NCI-H146 treated with DMSO at 0.1 percent for 48 hours (cell line): Measurements from ENCODE around the gene EXOSC3.
"Not testable (repeated sequence)": the region's sequence is repeated elsewhere in the genome, so short reads cannot be mapped to it uniquely, and the experiment has no call there.

Experiments used
- DNase-seq: peaks from one replicate; lab custom pipeline; 2025; ENCODE audit not compliant: unreplicated experiment; lab: John Stamatoyannopoulos, UW

Gene EXOSC3

GRCh38 chr9:37776328-37776727 lies 8.5 kb downstream of the EXOSC3 start:
- no peak for DNase-seq

GRCh38 chr9:37775216-37775919 lies 9.5 kb downstream of the EXOSC3 start:
- DNase-seq = no peak

DNA sequence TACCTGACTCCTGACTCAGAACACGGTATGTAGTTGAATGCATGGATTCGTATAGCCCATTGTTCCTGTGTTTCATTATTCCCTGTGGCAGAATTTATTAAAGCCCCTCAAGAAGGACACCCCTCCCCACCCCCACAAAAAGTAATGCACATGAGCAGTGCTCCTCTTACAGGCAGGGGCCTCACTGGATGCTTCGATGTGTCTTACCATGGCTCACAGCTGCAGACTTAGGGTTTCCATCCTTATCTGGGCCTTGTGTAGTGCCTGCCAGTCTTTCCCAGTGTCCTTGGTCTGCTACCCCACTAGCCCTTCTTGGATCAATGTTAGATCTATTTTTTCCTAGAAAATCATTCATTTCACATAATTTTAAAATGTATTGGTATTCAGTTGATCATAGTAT lies 14.9 kb downstream of the EXOSC3 start:
- DNase-seq = no peak

DNA sequence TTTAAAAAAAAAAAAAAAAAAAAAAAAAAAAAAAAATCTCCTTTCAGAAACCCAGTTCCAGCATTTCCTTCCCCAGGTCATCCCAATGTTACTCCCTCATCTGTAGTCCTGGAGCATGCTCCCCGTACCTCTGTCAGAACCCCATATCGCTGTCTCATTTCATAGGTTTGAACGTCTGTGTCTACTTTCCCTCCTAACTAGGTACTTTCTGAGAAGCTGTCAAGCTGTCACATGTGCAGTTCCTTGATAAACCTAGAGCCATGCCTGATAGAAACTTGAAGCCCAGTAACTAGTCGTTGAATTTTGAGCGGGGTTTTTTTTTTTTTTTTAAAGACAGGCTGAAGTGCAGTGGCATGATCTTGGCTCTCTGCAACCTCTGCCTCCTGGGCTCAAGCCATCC lies 15.6 kb downstream of the EXOSC3 start:
- no peak for DNase-seq

- not testable (repeated sequence) for DNase-seq
Measured at GRCh38 chr9:37765263-37765662, 19.6 kb downstream of the EXOSC3 start.

GRCh38 chr9:37761511-37761910 lies 23.4 kb downstream of the EXOSC3 start:
- DNase-seq = no peak

DNA sequence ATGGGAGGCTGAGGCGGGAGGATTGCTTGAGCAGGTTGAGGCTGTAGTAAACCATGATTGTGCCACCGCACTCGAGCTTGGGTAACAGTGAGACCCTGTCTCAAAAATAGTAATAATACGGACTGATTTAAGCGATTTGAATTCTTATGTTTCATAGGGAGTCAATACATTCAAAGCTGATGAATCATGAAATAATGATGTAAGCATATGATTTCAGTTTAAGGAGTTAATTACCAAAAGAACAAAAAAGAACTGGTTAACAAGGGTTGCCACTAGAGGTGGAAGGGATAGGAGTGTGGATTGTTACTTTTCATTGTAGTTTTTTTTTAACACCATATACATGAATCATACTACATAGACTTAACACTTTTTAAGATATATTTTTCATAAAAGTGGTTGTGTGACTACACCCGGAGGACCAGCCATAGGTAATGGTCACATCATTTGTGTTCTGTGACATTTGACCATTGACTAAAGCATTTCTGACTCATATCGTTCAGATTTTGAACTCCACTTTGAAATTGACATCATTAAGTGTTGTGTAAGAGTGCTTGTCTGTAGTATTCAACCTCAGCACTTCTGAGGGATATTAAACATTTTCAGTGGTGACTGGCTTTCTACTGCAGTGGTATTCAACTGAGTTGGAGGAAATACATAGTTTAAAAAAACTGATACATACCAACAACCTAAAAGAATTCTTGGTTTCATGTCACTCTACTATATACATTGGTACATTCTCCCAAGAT lies 24.3 kb downstream of the EXOSC3 start:
- DNase-seq = no peak

DNA sequence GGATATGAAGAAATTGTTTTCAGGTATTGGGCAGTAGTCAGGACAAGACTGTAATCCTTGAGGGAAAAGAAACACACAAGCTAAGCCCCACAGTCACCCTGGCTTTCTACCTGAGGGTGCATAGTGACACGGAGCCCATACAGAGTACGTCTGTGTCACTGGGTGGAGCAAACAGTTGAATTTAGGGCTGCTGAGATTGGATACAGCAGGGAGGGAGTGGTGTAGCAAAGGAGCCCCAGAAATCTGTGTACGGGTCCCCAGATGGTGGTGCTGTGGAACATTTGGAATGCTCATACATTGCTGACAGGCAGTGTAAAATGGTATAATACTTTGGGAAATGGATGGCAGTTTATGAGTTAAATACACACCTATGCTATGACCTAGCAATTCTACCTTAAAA lies 26.1 kb downstream of the EXOSC3 start:
- DNase-seq = no peak

DNA sequence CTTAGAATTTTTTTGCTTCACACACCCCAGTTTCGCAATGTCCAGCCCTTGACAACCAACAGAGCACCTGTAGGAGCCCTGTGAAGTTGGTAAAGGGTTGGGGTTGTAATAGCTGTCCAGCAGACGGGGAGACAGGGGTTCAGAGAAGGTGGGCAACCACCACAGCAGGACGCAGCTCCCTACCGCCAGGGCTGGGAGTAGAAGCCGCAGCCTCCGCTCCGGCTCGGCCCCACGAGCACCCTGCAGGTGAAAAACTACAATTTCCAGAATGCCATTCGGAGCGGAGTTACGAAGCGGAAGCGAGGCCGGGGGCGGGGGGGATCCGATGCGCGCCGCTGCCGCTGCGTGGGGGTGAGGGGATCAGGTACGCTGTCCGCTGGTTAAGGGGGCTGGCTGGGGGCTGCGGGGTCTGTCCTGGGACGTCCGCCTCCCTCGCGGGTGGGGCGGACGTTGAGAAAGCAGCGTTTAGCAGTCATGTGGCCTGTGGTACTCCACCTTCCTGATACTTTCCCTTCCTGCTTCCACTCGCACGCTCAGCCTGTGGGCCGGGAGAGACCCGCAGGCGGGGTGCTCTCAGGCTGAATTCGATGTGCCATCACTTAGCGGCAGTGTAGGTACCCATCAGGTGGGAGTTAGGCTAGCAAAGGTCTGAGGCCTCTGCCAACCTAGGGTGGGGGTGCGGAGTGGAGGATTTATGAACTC lies 31.2 kb downstream of the EXOSC3 start, which contains the start of gene TRMT10B:
Gene TRMT10B, plus strand, starts transcription at position 317 of the 702 bp plus-strand sequence. CDS start 8,127 bp downstream, outside the sequence.
- DNase-seq = peak; percentile 65

GRCh38 chr9:37752642-37753488 lies 32.0 kb downstream of the EXOSC3 start:
- no peak for DNase-seq

DNA sequence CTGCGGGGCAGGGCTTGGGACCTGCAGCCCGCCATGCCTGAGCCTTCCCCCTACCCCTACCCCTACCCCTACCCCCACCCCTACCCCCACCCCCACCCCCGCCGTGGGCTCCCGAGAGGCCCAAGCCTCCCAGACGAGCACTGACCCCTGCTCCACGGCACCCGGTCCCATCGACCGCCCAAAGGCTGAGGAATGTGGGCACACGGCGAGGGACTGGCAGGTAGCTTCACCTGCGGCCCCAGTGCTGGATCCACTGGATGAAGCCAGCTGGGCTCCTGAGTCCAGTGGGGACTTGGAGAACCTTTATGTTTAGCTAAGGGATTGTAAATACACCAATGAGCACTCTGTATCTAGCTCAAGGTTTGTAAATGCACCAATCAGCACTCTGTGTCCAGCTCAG lies 32.8 kb downstream of the EXOSC3 start:
- not testable (repeated sequence) for DNase-seq

GRCh38 chr9:37751704-37752103 lies 33.2 kb downstream of the EXOSC3 start:
- not testable (repeated sequence) for DNase-seq

DNA sequence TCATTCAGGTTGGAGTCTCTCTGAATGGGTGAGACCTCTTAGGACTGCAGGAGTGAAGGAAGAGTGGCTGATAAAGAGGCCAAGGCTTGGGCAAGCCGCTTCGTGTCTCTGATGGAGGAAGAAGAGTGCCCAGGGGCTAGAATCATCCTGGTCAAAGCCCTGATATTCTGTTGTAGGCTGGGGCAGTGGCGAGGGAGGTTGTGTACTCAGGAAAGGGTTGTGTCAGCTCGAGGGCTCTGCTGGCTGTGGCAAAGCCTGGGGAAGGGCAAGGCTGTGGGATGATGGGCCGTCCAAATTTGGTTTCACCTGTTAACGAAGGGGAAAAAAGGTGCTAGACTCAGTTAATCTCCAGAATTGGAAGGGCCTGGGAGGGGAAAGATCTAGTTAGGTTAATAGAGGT lies 33.7 kb downstream of the EXOSC3 start:
- no peak for DNase-seq

GRCh38 chr9:37749129-37749528 lies 35.7 kb downstream of the EXOSC3 start:
- no peak for DNase-seq

GRCh38 chr9:37747271-37747753 lies 37.6 kb downstream of the EXOSC3 start:
- peak; percentile 48 for DNase-seq

GRCh38 chr9:37746448-37747270 lies 38.2 kb downstream of the EXOSC3 start:
- no peak for DNase-seq

DNA sequence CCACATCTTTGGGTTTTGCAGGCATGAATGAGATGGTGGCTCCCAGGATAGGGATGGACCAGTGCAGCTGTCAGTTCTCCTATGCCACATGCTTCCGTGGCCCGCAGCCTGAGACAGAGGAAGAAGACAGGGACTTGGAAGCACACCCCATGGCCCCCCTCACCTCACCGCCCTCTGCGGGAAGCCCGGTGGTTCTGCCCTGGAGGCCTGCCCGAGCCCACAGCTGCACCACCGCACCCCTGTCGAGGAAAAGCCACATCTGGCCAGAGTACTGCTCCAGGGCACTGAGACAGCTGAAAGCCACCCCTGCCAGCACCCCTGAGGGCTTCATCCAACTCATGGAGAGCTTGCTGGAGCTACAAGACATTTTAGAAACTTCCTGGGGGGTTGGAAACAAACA lies 38.9 kb downstream of the EXOSC3 start:
- no peak for DNase-seq

DNA sequence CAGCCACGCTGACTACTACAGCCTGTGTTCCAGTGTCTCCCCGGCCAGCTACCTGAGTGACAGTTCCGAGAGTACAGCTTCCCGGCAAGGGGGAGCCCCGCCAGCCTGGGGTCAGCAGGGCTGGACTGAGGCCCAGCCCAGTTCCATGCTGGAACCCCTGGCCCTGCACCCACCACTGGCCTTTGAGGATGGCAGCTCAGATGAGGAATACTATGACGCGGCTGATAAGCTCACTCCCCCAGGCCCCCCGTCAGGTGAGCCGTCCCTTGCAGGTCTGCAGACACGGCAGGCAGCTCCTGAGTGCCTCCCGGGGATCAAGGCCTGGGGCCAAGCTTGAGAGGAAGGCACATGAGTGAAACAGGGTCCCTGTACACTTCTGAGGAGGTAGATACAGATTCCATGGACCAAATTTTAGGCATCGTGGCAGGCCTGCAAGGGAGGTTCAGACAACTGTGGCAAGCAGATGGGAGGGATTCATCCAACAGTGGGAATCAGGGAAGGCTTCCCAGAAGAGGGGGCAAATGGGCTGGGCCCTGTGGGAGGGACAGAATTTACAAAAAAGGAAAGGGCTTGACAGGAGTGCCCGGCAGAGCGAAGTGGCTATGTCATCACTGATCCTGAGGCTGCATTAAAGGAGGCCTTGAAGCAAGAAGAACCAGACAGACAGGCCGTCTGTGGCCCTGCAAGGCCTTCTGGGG lies 44.1 kb downstream of the EXOSC3 start:
- DNase-seq = no peak

GRCh38 chr9:37740128-37740527 lies 44.7 kb downstream of the EXOSC3 start:
- DNase-seq = no peak
